ENCODE data around the gene ZC2HC1B.

Gene ZC2HC1B

DNA sequence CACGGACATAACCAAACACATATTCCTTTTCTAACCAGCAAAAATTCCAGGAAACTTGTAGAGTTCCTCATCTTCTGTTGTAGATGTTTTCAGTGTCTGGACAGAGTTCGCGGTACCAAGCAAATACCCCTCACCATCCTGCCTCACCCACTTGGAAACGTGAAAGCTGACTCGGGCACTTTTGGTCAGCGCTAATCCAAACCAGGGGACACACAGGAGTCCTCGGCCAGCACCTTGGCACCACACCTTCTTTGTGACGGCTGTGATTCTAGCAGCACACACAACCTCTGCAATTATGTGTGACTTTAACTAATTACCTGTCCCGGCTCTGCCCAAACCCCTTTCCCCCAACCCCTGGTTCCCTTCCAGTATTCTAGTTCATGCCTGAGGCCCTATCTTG lies 85.7 kb downstream of the ZC2HC1B start:
- in situ Hi-C loops (cut with MboI; ENCODE audit: low sequenced_read_pairs, unreplicated experiment), result no loop called here
- TF ChIP-seq, protein P1, sequence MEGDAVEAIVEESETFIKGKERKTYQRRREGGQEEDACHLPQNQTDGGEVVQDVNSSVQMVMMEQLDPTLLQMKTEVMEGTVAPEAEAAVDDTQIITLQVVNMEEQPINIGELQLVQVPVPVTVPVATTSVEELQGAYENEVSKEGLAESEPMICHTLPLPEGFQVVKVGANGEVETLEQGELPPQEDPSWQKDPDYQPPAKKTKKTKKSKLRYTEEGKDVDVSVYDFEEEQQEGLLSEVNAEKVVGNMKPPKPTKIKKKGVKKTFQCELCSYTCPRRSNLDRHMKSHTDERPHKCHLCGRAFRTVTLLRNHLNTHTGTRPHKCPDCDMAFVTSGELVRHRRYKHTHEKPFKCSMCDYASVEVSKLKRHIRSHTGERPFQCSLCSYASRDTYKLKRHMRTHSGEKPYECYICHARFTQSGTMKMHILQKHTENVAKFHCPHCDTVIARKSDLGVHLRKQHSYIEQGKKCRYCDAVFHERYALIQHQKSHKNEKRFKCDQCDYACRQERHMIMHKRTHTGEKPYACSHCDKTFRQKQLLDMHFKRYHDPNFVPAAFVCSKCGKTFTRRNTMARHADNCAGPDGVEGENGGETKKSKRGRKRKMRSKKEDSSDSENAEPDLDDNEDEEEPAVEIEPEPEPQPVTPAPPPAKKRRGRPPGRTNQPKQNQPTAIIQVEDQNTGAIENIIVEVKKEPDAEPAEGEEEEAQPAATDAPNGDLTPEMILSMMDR (IDR thresholded peaks at IDR 0.05; ENCODE audit: borderline replicate concordance, control extremely low read depth, extremely low read depth, insufficient read depth, missing control alignments), result no peak
- no peak for DNase-seq (ENCODE audit: low spot score)

DNA sequence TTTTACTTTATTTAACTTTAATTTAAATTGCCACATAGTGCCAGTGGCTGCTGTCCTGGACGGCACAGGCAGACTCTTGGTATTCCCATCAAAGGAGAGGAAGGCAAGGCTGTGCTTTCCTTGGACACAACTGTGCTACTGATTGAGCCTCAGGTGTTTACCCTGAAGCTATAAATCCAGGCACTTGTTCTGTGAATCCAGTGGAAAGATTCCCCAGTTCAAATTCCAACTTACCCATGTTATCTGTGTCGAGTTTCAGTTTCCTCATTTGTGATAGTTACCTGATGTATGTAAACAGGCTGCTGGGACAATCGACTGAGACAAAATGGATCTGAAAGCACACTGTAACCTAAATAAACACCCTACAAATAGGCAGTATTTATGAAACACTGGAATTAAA lies 86.6 kb downstream of the ZC2HC1B start:
- no peak for DNase-seq (ENCODE audit: low spot score)
- TF ChIP-seq, protein P1 (IDR thresholded peaks at IDR 0.05; ENCODE audit: borderline replicate concordance, control extremely low read depth, extremely low read depth, insufficient read depth, missing control alignments), result no peak
- in situ Hi-C loops (cut with MboI; ENCODE audit: low sequenced_read_pairs, unreplicated experiment), result no loop called here

DNA sequence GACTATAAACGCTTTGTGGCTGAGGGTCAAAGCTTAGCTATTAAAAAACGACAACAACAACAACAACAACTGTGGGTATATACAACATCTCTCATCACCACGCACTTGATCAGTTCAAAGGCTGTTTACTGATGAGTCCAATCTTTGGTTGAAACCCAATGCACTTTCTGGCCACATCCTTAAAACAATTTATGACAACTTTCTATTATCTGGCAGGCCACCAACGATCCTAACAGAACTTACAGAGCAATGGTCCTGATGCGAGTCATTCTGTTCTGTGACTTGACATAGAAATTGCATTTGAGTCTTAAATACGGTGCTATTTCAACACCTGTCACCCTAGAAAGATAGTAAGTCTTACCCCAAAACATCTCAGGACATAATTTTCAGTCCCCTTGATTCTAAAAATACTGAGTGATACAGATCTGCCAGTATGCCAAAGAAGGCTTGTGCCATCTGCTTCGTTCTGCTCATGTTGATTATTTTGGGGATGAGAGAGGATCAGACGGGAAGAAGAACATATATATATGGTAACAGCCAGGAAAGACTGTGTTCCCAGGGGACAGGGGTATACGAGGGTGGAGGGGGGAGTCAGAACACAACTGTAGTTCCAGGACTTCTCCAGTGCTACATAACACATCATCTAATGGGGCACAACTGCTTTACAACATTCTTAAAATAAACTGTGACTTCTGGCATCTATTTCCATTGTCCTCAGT lies 87.9 kb downstream of the ZC2HC1B start:
- in situ Hi-C loops (cut with MboI; ENCODE audit: low sequenced_read_pairs, unreplicated experiment), result no loop called here
- TF ChIP-seq, protein P1 (IDR thresholded peaks at IDR 0.05; ENCODE audit: borderline replicate concordance, control extremely low read depth, extremely low read depth, insufficient read depth, missing control alignments), result no peak
- no peak for DNase-seq (ENCODE audit: low spot score)

DNA sequence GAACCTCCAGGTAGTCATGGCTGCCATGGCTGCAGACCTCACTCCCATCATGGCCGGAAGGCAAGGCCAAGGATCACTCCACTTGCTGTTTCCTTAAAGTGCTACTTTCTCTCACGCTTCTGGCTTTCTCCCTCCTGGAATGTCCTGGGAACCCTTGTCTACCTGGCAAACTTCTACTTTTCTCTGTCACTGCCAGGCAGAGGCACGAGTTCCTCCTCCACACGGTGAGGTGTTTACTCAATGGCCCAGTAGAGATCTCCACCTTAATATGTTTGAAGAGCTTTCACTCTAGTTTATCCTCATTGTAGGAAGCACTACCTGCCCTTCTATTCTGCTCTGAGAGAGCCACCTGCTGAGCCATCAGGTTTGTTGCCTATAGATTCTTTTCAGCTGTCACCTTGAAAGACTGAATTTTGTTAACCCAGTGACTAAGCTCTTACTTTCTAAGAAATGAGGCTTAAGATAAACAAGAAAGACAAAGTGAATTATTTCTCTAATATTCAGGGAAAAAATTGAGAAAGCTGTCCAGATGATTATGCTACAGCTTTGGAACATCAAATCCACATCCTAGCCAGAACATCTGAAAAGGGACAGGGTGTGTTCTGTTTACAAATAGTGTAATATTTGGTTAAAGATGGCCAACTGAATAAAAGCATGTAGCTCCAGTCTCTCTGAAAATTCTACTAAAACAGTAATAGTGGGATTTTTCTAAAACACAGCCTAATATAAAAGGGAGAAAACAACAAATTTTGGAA lies 88.8 kb downstream of the ZC2HC1B start:
- in situ Hi-C loops (cut with MboI; ENCODE audit: low sequenced_read_pairs, unreplicated experiment), result no loop called here
- no peak for DNase-seq (ENCODE audit: low spot score)
- TF ChIP-seq, protein P1 (IDR thresholded peaks at IDR 0.05; ENCODE audit: borderline replicate concordance, control extremely low read depth, extremely low read depth, insufficient read depth, missing control alignments), result no peak

DNA sequence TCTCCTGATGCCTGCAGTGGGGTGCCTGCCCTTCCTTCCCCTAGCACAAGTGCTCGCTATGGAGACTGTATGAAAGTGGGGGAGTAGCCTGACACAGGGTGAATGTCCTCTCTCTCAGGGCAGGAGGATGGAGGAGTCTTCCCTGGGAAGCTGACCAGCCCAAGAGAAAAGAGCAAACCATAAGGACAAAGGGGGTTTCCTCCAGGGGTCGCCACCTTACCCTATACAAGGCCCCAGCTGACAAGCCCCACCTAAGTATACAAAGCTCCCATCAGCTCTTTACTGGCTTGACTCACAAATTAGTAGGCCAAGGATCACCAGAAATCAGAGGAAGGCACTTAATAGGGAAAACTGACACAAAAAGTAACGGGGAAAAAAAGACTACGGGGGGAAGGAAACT lies 89.6 kb downstream of the ZC2HC1B start:
- TF ChIP-seq, protein P1 (IDR thresholded peaks at IDR 0.05; ENCODE audit: borderline replicate concordance, control extremely low read depth, extremely low read depth, insufficient read depth, missing control alignments), result no peak
- in situ Hi-C loops (cut with MboI; ENCODE audit: low sequenced_read_pairs, unreplicated experiment), result no loop called here
- DNase-seq (ENCODE audit: low spot score), result no peak

DNA sequence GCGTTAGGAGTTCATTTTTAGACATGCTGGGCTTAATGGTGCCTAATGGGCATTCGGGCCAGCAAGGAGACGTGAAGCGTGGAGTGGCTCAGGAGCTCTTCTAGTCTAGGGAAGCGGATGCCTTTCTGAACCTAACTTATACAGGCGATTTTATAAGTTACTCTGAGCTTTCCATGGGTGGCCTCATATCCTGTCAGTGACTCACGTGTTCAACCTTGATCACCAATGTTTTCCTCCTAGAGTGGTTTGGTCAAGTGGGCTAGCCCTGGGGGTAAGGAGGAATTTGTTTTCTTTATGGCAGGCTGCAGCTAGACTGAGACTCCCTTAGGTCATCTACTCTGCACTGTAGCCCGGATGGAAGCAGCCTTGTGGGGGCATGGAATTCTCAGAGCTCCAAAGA lies 91.7 kb downstream of the ZC2HC1B start:
- DNase-seq (ENCODE audit: low spot score), result no peak
- in situ Hi-C loops (cut with MboI; ENCODE audit: low sequenced_read_pairs, unreplicated experiment), result no loop called here
- TF ChIP-seq, protein P1 (IDR thresholded peaks at IDR 0.05; ENCODE audit: borderline replicate concordance, control extremely low read depth, extremely low read depth, insufficient read depth, missing control alignments), result no peak
